Measurements from ENCODE around the gene ANKRD11. TPM values are rescaled to one million over a fixed set of nuclear protein-coding genes. Genes with fewer than 3 reads are reported as not detected.

The ANKRD11 gene
- total RNA-seq, 1 donor from 2014 or later = 209 TPM

DNA sequence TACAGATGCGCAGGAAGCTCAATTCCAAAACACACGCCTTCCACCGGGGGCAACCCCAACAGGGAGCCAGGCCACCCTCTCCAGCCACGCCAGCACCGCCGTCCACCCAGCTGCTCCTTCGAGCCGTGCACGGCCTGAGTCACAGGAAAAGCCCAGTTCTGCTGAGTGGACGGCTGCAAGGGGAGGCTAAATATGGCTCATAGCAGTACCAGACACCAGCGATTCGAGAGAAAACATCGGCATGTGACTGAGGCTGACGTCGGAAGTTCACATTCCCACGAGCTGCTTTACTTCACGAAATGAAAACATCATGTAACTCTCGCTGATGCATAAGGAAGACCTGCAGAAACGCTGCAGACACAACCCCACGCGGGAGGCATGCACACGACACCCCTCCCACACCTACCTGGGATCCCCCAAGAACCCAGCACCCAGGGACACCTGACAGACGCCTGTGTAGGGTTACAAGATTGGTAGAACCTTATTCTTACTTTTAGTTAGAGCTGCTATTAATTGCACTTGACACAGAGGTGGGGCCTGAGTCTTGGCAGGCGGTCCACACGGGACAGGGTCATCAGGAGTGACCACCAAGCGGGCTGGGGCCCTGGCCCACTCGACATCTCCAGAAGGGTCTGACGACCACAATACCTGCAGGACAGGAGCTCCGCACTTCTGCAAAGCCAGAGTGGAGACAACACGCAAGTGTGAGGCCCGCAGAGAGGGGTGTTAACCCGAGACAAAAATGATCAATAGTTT, 116.8 kb downstream of the ANKRD11 start:
- no peak for TF ChIP-seq CTCF (IDR thresholded peaks at IDR 0.05)
- Mint-ChIP-seq H3K4me3 (ENCODE audit: unreplicated experiment) (no peak overlapping the region), H3K36me3 (ENCODE audit: unreplicated experiment) (peaks cover 3% of the 10 kb centered on the region), H3K9me3 (ENCODE audit: unreplicated experiment) (peaks cover 6% of the 10 kb centered on the region), H3K27ac (ENCODE audit: unreplicated experiment) (peak overlapping the region; percentile 75), H3K4me1 (ENCODE audit: unreplicated experiment) (peaks cover 66% of the 10 kb centered on the region), H3K27me3 (ENCODE audit: unreplicated experiment) (no peaks in the 10 kb centered on the region)
- DNase-seq (ENCODE audit: extremely low spot score, unreplicated experiment) = no peak

GRCh38 chr16:89371968-89372634, 118.3 kb downstream of the ANKRD11 start:
- TF ChIP-seq CTCF (IDR thresholded peaks at IDR 0.05) = no peak
- peak overlapping the region; percentile 66 for H3K27ac Mint-ChIP-seq (ENCODE audit: unreplicated experiment)
- peaks cover 3% of the 10 kb centered on the region for H3K36me3 Mint-ChIP-seq (ENCODE audit: unreplicated experiment)
- H3K4me1 Mint-ChIP-seq (ENCODE audit: unreplicated experiment) = peaks cover 76% of the 10 kb centered on the region
- DNase-seq (ENCODE audit: extremely low spot score, unreplicated experiment) = no peak
- H3K4me3 Mint-ChIP-seq (ENCODE audit: unreplicated experiment) = no peak overlapping the region
- no peaks in the 10 kb centered on the region for H3K27me3 Mint-ChIP-seq (ENCODE audit: unreplicated experiment)
- peaks cover 6% of the 10 kb centered on the region for H3K9me3 Mint-ChIP-seq (ENCODE audit: unreplicated experiment)

DNA sequence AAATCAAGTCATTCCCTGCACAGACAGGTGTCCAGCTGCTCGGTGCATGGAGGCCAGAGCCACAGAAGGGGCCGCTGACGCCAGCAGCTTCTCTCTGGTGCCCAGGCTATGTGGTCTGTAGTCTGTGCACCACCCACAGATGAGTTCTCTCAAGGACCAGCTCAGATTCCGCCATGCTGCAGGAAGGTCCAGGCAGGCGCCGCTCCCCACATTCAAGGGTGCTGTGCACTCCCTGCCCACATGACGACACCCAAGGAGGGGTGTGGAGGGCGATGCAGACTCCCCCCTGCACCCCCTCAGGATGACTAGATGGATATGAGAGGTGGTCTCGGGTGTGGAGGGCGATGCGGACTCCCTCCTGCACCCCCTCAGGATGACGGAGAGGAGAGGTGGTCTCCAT, 119.0 kb downstream of the ANKRD11 start:
- peaks cover 6% of the 10 kb centered on the region for H3K9me3 Mint-ChIP-seq (ENCODE audit: unreplicated experiment)
- H3K4me3 Mint-ChIP-seq (ENCODE audit: unreplicated experiment) = no peak overlapping the region
- peaks cover 3% of the 10 kb centered on the region for H3K36me3 Mint-ChIP-seq (ENCODE audit: unreplicated experiment)
- H3K27me3 Mint-ChIP-seq (ENCODE audit: unreplicated experiment) = no peaks in the 10 kb centered on the region
- DNase-seq (ENCODE audit: extremely low spot score, unreplicated experiment) = no peak
- H3K27ac Mint-ChIP-seq (ENCODE audit: unreplicated experiment) = peak overlapping the region; percentile 52
- peaks cover 81% of the 10 kb centered on the region for H3K4me1 Mint-ChIP-seq (ENCODE audit: unreplicated experiment)
- TF ChIP-seq CTCF (IDR thresholded peaks at IDR 0.05) = no peak

- Mint-ChIP-seq H3K4me1 (ENCODE audit: unreplicated experiment) (peaks cover 81% of the 10 kb centered on the region), H3K9me3 (ENCODE audit: unreplicated experiment) (no peaks in the 10 kb centered on the region), H3K4me3 (ENCODE audit: unreplicated experiment) (no peak overlapping the region)
Measured at GRCh38 chr16:89370601-89371000, 119.8 kb downstream of the ANKRD11 start.

More at GRCh38 chr16:89370601-89371000, 119.8 kb downstream of the ANKRD11 start:
- DNase-seq (ENCODE audit: extremely low spot score, unreplicated experiment) = no peak
- peaks cover 3% of the 10 kb centered on the region for H3K36me3 Mint-ChIP-seq (ENCODE audit: unreplicated experiment)
- peak overlapping the region; percentile 87 for H3K27ac Mint-ChIP-seq (ENCODE audit: unreplicated experiment)
- no peak for TF ChIP-seq CTCF (IDR thresholded peaks at IDR 0.05)
- no peaks in the 10 kb centered on the region for H3K27me3 Mint-ChIP-seq (ENCODE audit: unreplicated experiment)

All from osteocyte (in vitro differentiated cells).